Endothelial cell of umbilical vein (primary cell): ENCODE data around the gene UBE4B. TPM values are rescaled to one million over a fixed set of nuclear protein-coding genes. Genes with fewer than 3 reads are reported as not detected.

Experiments used
- BruUV-seq: library from RNA; stranded (reverse); fragments of 400-500 nt; replicated peaks from 2 replicates; lab custom pipeline; 2021; lab: Mats Ljungman, UMichigan
- CTCF ChIA-PET: fragments of 300-600, 350-600 bp; sonication (Branson Sonifier 250); formaldehyde crosslinking; loops from one replicate; lab custom pipeline; 2021; ENCODE audit warnings: antibody characterized with exemption, inconsistent platforms; lab: Charles Lee
- POLR2A ChIA-PET: fragments of 300-600, 350-600 bp; sonication (Branson Sonifier 250); formaldehyde crosslinking; loops from one replicate; lab custom pipeline; 2021; ENCODE audit warnings: antibody characterized with exemption, inconsistent platforms; lab: Charles Lee
- DNase-seq: peaks from one replicate; pipeline ENCODE4 v3.0.0-alpha.2; 2011; ENCODE audit warnings: low read depth, low spot score
- FAIRE-seq: peaks from 2 replicates; lab custom pipeline; 2011; peaks lifted over from hg19 to GRCh38; lab: Jason Lieb, UNC
- H2AFZ ChIP-seq: 2 replicates; pipeline ENCODE4 v1.6.0; 2012; ENCODE audit warnings: low read depth, low read length, control low read depth, inconsistent platforms
- H3K27ac ChIP-seq: 2 replicates; pipeline ENCODE4 v1.5.1; 2011; ENCODE audit warnings: low read depth, mild to moderate bottlenecking, control low read depth, low read length, moderate library complexity; ENCODE audit not compliant: insufficient read depth
- H3K27me3 ChIP-seq, 2 experiments: 2 replicates each; pipeline versions ENCODE4 v1.6.0 to v1.6.1; 2011; ENCODE audit warnings: low read length in 2 of 2, mixed read lengths in 1 of 2; ENCODE audit not compliant: control insufficient read depth in 2 of 2, insufficient read depth in 2 of 2
- H3K36me3 ChIP-seq, 2 experiments: 2 replicates in 1 of 2; 3 replicates in 1 of 2; pipeline ENCODE4 v1.5.1; 2011; ENCODE audit warnings: low read length in 2 of 2, mild to moderate bottlenecking in 1 of 2, moderate library complexity in 1 of 2; ENCODE audit not compliant: control insufficient read depth in 2 of 2, insufficient read depth in 2 of 2; ENCODE audit errors: extremely low read depth in 1 of 2
- H3K4me1 ChIP-seq: 3 replicates; pipeline ENCODE4 v1.5.1; 2011; ENCODE audit warnings: mild to moderate bottlenecking, low read length; ENCODE audit not compliant: control insufficient read depth, insufficient read depth; ENCODE audit errors: extremely low read depth
- H3K4me2 ChIP-seq: 2 replicates; pipeline ENCODE4 v1.6.1; 2011; ENCODE audit warnings: low read length, control low read depth, mixed read lengths; ENCODE audit not compliant: insufficient read depth
- H3K4me3 ChIP-seq, 3 experiments: fragments of 200-600 bp in 1 of 3; sonication (generic), shearing (Covaris generic) in 1 of 3; replicated peaks in 1 of 3; 2 replicates each; pipeline ENCODE4 v1.5.1; 2011 to 2016; ENCODE audit warnings: control low read depth in 3 of 3, low read length in 3 of 3, mild to moderate bottlenecking in 2 of 3, inconsistent platforms in 1 of 3, low read depth in 1 of 3, moderate library complexity in 1 of 3; ENCODE audit not compliant: insufficient read depth in 1 of 3
- H3K79me2 ChIP-seq: 2 replicates; pipeline ENCODE4 v1.6.0; 2012; ENCODE audit warnings: low read length, inconsistent platforms; ENCODE audit not compliant: control insufficient read depth, insufficient read depth
- H3K9ac ChIP-seq: replicated peaks from 2 replicates; pipeline ENCODE3; 2011; ENCODE audit warnings: low read length, control low read depth; ENCODE audit not compliant: insufficient read depth; ENCODE audit errors: extremely low read depth
- H3K9me1 ChIP-seq: replicated peaks from 3 replicates; pipeline ENCODE4 v1.6.0; 2011; ENCODE audit warnings: mild to moderate bottlenecking, low read length; ENCODE audit not compliant: control insufficient read depth, insufficient read depth; ENCODE audit errors: extremely low read depth
- H3K9me3 ChIP-seq: replicated peaks from 2 replicates; pipeline ENCODE4 v1.5.1; 2012; ENCODE audit warnings: low read length, inconsistent platforms; ENCODE audit not compliant: control insufficient read depth, insufficient read depth
- H4K20me1 ChIP-seq: replicated peaks from 2 replicates; pipeline ENCODE3; 2011; ENCODE audit warnings: mild to moderate bottlenecking, low read length; ENCODE audit not compliant: control insufficient read depth, insufficient read depth; ENCODE audit errors: extremely low read depth
- EZH2 ChIP-seq: IDR thresholded peaks from 2 replicates; pipeline ENCODE4 v1.6.1; 2012; ENCODE audit warnings: borderline replicate concordance, low read depth, mild to moderate bottlenecking, moderate library complexity, low read length, inconsistent platforms; ENCODE audit not compliant: severe bottlenecking
- FOS ChIP-seq: IDR thresholded peaks from 2 replicates; pipeline ENCODE4 v1.6.1; 2011; ENCODE audit warnings: mild to moderate bottlenecking, low read length, moderate library complexity, borderline replicate concordance; ENCODE audit not compliant: insufficient read depth
- GATA2 ChIP-seq: IDR thresholded peaks from 2 replicates; pipeline ENCODE4 v1.7.0; 2011; ENCODE audit warnings: low read depth, mild to moderate bottlenecking, moderate library complexity, mixed read lengths, low read length; ENCODE audit not compliant: insufficient read length, insufficient read depth
- JUN ChIP-seq: IDR thresholded peaks from 2 replicates; pipeline ENCODE4 v1.6.1; 2011; ENCODE audit warnings: borderline replicate concordance, low read depth; ENCODE audit not compliant: insufficient read length, insufficient read depth
- MYC ChIP-seq: IDR thresholded peaks from one replicate; pipeline ENCODE4 v1.6.1; 2011; ENCODE audit warnings: mild to moderate bottlenecking, low read depth, low read length
- POLR2A ChIP-seq: IDR thresholded peaks from 2 replicates; pipeline ENCODE4 v1.6.1; 2012; ENCODE audit warnings: low read depth, mild to moderate bottlenecking, control low read depth, low read length
- POLR2AphosphoS5 ChIP-seq: IDR thresholded peaks from 2 replicates; pipeline ENCODE4 v1.6.1; 2012; ENCODE audit warnings: low read depth, mild to moderate bottlenecking, control low read depth, low read length, moderate library complexity; ENCODE audit not compliant: insufficient read depth
- dilution Hi-C: fragments of 300-500 bp; cut with MboI; formaldehyde crosslinking; loops from one replicate; pipeline ENCODE4 v1.15.0; 2019; ENCODE audit warnings: low sequenced_read_pairs; ENCODE audit not compliant: extremely low pct_ligation_motif_present
- intact Hi-C: fragments of 100-400 bp; cut with micrococcal nuclease; formaldehyde crosslinking; loops from one replicate; pipeline ENCODE4 v1.10.0; 2022
- polyA plus RNA-seq, 4 experiments: library from polyadenylated mRNA; depleted of rRNA in 3 of 4; stranded (reverse) in 3 of 4; unstranded in 1 of 4; fragments of >200 nt; gene quantifications; 2 replicates each; pipeline versions ENCODE4 v1.2.1 to v1.2.3, GENCODE V29; 2011 to 2012; ENCODE audit warnings: missing spikeins in 1 of 4
- total RNA-seq: library from RNA; stranded (reverse); gene quantifications from 2 replicates; pipeline ENCODE4 v1.2.3, GENCODE V29; 2021
- TF ChIP-seq, protein P1 (sequence below): IDR thresholded peaks from 2 replicates; pipeline ENCODE4 v1.6.1; 2011; ENCODE audit not compliant: insufficient read depth, insufficient read length
- TF ChIP-seq, protein P2 (sequence below), 2 donors: IDR thresholded peaks; 1 replicate in 1 of 2; 2 replicates in 1 of 2; pipeline ENCODE4 v1.5.1; 2011; ENCODE audit warnings: low read length in 2 of 2, mild to moderate bottlenecking in 2 of 2, moderate library complexity in 2 of 2, control low read depth in 1 of 2, inconsistent platforms in 1 of 2, low read depth in 1 of 2; ENCODE audit not compliant: insufficient read depth in 1 of 2; ENCODE audit errors: extremely low read depth in 1 of 2

The UBE4B gene
- total and polyA plus RNA-seq, 2 donors (not counting 3 experiments of a cell fraction or from before 2014, with no cell fraction given): 17.8 to 54.5 TPM

DNA sequence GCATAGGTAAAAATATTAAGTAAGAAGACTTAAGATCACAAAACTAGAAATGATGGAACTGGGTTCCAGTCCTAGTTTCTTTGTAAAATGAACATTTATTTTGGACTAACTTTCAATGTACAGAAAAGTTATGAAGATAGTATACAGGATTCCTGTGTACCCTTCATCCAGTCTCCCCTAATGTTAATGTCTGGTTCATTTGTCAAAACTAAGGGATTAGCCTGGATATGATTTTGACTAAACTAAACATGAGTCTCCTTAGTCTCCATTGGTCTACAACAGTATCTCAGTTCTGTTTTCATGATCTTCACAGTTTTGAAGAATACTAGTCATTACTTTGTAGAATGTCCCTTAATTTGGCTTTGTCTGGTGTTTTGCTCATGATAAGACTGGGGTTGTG lies 54.5 kb downstream of the UBE4B start:
- CTCF ChIA-PET: no interaction called here
- Histone ChIP-seq H3K79me2 (peaks cover 2% of the 10 kb centered on the region), H4K20me1 (no peaks in the 10 kb centered on the region), H3K36me3 (no peaks in the 10 kb centered on the region), H3K9me1 (no peaks in the 10 kb centered on the region), H3K4me3 (no peak overlapping the region), H3K9me3 (no peaks in the 10 kb centered on the region), H3K27ac (no peak overlapping the region), H2AFZ (no peak overlapping the region), H3K27me3 (no peaks in the 10 kb centered on the region), H3K4me2 (no peak overlapping the region), H3K4me1 (no peaks in the 10 kb centered on the region), H3K9ac (no peak overlapping the region)
- TF ChIP-seq MYC: no peak
- no peak for TF ChIP-seq EZH2
- no peak for TF ChIP-seq POLR2AphosphoS5
- TF ChIP-seq JUN: no peak
- TF ChIP-seq, protein P1, sequence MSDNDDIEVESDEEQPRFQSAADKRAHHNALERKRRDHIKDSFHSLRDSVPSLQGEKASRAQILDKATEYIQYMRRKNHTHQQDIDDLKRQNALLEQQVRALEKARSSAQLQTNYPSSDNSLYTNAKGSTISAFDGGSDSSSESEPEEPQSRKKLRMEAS: no peak
- no peak for TF ChIP-seq POLR2A
- TF ChIP-seq GATA2: no peak
- no peak for TF ChIP-seq FOS
- TF ChIP-seq, protein P2, sequence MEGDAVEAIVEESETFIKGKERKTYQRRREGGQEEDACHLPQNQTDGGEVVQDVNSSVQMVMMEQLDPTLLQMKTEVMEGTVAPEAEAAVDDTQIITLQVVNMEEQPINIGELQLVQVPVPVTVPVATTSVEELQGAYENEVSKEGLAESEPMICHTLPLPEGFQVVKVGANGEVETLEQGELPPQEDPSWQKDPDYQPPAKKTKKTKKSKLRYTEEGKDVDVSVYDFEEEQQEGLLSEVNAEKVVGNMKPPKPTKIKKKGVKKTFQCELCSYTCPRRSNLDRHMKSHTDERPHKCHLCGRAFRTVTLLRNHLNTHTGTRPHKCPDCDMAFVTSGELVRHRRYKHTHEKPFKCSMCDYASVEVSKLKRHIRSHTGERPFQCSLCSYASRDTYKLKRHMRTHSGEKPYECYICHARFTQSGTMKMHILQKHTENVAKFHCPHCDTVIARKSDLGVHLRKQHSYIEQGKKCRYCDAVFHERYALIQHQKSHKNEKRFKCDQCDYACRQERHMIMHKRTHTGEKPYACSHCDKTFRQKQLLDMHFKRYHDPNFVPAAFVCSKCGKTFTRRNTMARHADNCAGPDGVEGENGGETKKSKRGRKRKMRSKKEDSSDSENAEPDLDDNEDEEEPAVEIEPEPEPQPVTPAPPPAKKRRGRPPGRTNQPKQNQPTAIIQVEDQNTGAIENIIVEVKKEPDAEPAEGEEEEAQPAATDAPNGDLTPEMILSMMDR (IDR thresholded peaks at IDR 0.05; ENCODE audit: extremely low read depth in 1 of 2, insufficient read depth in 1 of 2, low read depth in 1 of 2, low read length in 2 of 2): no peak
- BruUV-seq: no TSS peak
- intact Hi-C loops (no loop called here), dilution Hi-C loops (no loop called here)
- FAIRE-seq (no peak), DNase-seq (no peak)
- POLR2A ChIA-PET: no interaction called here
